ENCODE data around the gene GNL2. TPM values are rescaled to one million over a fixed set of nuclear protein-coding genes. Genes with fewer than 3 reads are reported as not detected.
"Not testable (repeated sequence)": the region's sequence is repeated elsewhere in the genome, so short reads cannot be mapped to it uniquely, and the experiment has no call there.

The GNL2 gene
- total RNA-seq, 1 experiment from 2014 or later: 56.2 TPM

GRCh38 chr1:37559957-37560379, 35.8 kb downstream of the GNL2 start:
- H3K9me3 ChIP-seq (ENCODE audit: low read length); H3K4me1 ChIP-seq (ENCODE audit: low read length); H2AFZ ChIP-seq (ENCODE audit: low read length); DNase-seq; H3K4me3 ChIP-seq (ENCODE audit: low read length); H3K36me3 ChIP-seq (ENCODE audit: insufficient read depth, low read length); H3K27me3 ChIP-seq (ENCODE audit: low read length); H3K27ac ChIP-seq (ENCODE audit: low read length); H3K4me2 ChIP-seq (ENCODE audit: low read depth, low read length, poor library complexity, severe bottlenecking); H4K20me1 ChIP-seq (ENCODE audit: insufficient read depth, low read depth, low read length); H3K9ac ChIP-seq (ENCODE audit: low read length); H3K79me2 ChIP-seq (ENCODE audit: low read length); H3K9me2 ChIP-seq (replicated peaks; ENCODE audit: insufficient read depth, low read length): not testable (repeated sequence)

DNA sequence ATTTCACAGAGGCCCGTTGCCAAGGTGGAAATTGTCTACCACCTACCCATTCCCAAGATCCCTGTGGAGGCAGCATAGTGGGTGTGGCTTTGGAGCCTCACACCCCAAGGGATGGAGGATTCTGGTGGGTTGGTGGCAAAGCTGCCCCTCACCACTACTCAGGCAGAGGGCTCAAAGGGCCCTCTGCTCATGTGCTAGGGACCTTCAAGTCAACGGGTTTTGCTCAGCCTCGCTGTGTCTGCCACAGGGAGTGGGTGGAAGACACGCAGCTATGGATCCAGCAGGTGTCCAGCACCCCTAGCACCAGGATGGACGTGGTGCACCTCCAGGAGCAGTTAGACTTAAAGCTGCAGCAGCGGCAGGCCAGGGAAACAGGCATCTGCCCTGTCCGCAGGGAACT, 36.7 kb downstream of the GNL2 start:
- Histone ChIP-seq H3K27ac (ENCODE audit: low read length) (no peak overlapping the region), H3K4me1 (ENCODE audit: low read length) (no peaks in the 10 kb centered on the region), H3K9ac (ENCODE audit: low read length) (no peak overlapping the region), H3K36me3 (ENCODE audit: insufficient read depth, low read length) (no peaks in the 10 kb centered on the region), H3K4me2 (ENCODE audit: low read depth, low read length, poor library complexity, severe bottlenecking) (no peak overlapping the region), H3K9me2 (replicated peaks; ENCODE audit: insufficient read depth, low read length) (no peaks in the 10 kb centered on the region), H3K79me2 (ENCODE audit: low read length) (peaks cover under 1% of the 10 kb centered on the region), H4K20me1 (ENCODE audit: insufficient read depth, low read depth, low read length) (no peaks in the 10 kb centered on the region), H2AFZ (ENCODE audit: low read length) (no peak overlapping the region), H3K4me3 (ENCODE audit: low read length) (no peak overlapping the region), H3K9me3 (ENCODE audit: low read length) (peaks cover 6% of the 10 kb centered on the region), H3K27me3 (ENCODE audit: low read length) (no peaks in the 10 kb centered on the region)
- DNase-seq: no peak

- Histone ChIP-seq H2AFZ (ENCODE audit: low read length) (peak overlapping the region; percentile 38; the same call in 1 of the 2 replicates), H3K27ac (ENCODE audit: low read length) (no peak overlapping the region), H3K9ac (ENCODE audit: low read length) (no peak overlapping the region), H3K4me3 (ENCODE audit: low read length) (no peak overlapping the region), H3K27me3 (ENCODE audit: low read length) (no peaks in the 10 kb centered on the region), H3K4me1 (ENCODE audit: low read length) (peaks cover under 1% of the 10 kb centered on the region; the same call in 1 of the 2 replicates), H3K79me2 (ENCODE audit: low read length) (peaks cover 8% of the 10 kb centered on the region), H3K36me3 (ENCODE audit: insufficient read depth, low read length) (no peaks in the 10 kb centered on the region), H3K4me2 (ENCODE audit: low read depth, low read length, poor library complexity, severe bottlenecking) (no peak overlapping the region), H3K9me3 (ENCODE audit: low read length) (peaks cover 6% of the 10 kb centered on the region), H3K9me2 (replicated peaks; ENCODE audit: insufficient read depth, low read length) (no peaks in the 10 kb centered on the region), H4K20me1 (ENCODE audit: insufficient read depth, low read depth, low read length) (peaks cover 3% of the 10 kb centered on the region; the same call in 1 of the 2 replicates)
- DNase-seq: no peak
Observed at GRCh38 chr1:37558411-37558810, 37.3 kb downstream of the GNL2 start.

- Histone ChIP-seq H3K4me3 (ENCODE audit: low read length) (no peak overlapping the region), H3K4me2 (ENCODE audit: low read depth, low read length, poor library complexity, severe bottlenecking) (no peak overlapping the region), H4K20me1 (ENCODE audit: insufficient read depth, low read depth, low read length) (peaks cover 13% of the 10 kb centered on the region), H3K4me1 (ENCODE audit: low read length) (peaks cover 10% of the 10 kb centered on the region), H3K9me3 (ENCODE audit: low read length) (peaks cover 6% of the 10 kb centered on the region), H3K9me2 (replicated peaks; ENCODE audit: insufficient read depth, low read length) (no peaks in the 10 kb centered on the region), H3K79me2 (ENCODE audit: low read length) (peaks cover 18% of the 10 kb centered on the region), H3K9ac (ENCODE audit: low read length) (no peak overlapping the region), H3K27ac (ENCODE audit: low read length) (no peak overlapping the region), H2AFZ (ENCODE audit: low read length) (no peak overlapping the region), H3K27me3 (ENCODE audit: low read length) (no peaks in the 10 kb centered on the region), H3K36me3 (ENCODE audit: insufficient read depth, low read length) (peaks cover 1% of the 10 kb centered on the region; the same call in 1 of the 2 replicates)
- no peak for DNase-seq
Observed at GRCh38 chr1:37557402-37557801, 38.3 kb downstream of the GNL2 start.

DNA sequence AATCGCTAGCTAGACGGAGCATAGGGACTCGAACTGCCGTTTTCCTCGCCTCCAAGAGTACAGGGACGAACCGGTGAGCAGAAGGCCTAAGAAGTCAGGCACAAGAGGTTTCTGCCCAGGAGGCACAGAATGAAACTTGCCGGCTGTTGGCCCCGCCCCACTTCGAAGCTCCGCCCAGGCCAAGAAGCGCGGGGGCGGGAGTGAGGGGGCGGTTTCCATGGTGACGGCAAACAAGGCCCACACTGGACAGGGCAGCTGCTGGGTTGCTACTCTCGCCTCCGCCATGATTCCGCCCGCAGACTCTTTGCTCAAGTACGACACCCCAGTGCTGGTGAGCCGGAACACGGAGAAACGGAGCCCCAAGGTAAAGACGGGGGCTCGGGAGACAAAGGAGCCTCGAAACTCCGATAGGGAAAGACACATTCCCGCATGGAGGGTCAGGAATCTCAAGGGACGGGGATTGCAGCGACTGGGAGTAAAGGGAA, 39.0 kb downstream of the GNL2 start, which contains the start of gene DNALI1:
TSS of gene DNALI1 (plus strand) at position 229 of the 485 bp plus-strand sequence. CDS start at position 284, 55 bp downstream.
- peak; percentile 74 for DNase-seq
- Histone ChIP-seq H3K4me1 (ENCODE audit: low read length) (peaks cover 16% of the 10 kb centered on the region), H3K9me2 (replicated peaks; ENCODE audit: insufficient read depth, low read length) (no peaks in the 10 kb centered on the region), H3K9me3 (ENCODE audit: low read length) (peaks cover 6% of the 10 kb centered on the region), H3K27ac (ENCODE audit: low read length) (no peak within 1 kb of the TSS), H2AFZ (ENCODE audit: low read length) (peak within 1 kb of the TSS; percentile 79; the same call in 1 of the 2 replicates), H3K36me3 (ENCODE audit: insufficient read depth, low read length) (peaks cover 8% of the 10 kb centered on the region; the same call in 1 of the 2 replicates), H3K4me2 (ENCODE audit: low read depth, low read length, poor library complexity, severe bottlenecking) (no peak within 1 kb of the TSS), H4K20me1 (ENCODE audit: insufficient read depth, low read depth, low read length) (peaks cover 14% of the 10 kb centered on the region), H3K79me2 (ENCODE audit: low read length) (peaks cover 24% of the 10 kb centered on the region), H3K4me3 (ENCODE audit: low read length) (no peak within 1 kb of the TSS), H3K9ac (ENCODE audit: low read length) (no peak within 1 kb of the TSS), H3K27me3 (ENCODE audit: low read length) (no peaks in the 10 kb centered on the region)

- peak within 1 kb of the TSS; percentile 79 for H3K9ac ChIP-seq (ENCODE audit: low read length)
- H3K27ac ChIP-seq (ENCODE audit: low read length): no peak within 1 kb of the TSS
- DNase-seq: peak; percentile 97
- no peaks in the 10 kb centered on the region for H3K27me3 ChIP-seq (ENCODE audit: low read length)
- no peaks in the 10 kb centered on the region for H3K9me2 ChIP-seq (replicated peaks; ENCODE audit: insufficient read depth, low read length)
- peaks cover 16% of the 10 kb centered on the region for H3K4me1 ChIP-seq (ENCODE audit: low read length)
- peak within 1 kb of the TSS; percentile 59; the same call in 1 of the 2 replicates for H2AFZ ChIP-seq (ENCODE audit: low read length)
- peaks cover 14% of the 10 kb centered on the region for H4K20me1 ChIP-seq (ENCODE audit: insufficient read depth, low read depth, low read length)
- H3K4me2 ChIP-seq (ENCODE audit: low read depth, low read length, poor library complexity, severe bottlenecking): peak within 1 kb of the TSS; percentile 90
- H3K36me3 ChIP-seq (ENCODE audit: insufficient read depth, low read length): peaks cover 16% of the 10 kb centered on the region; the same call in 1 of the 2 replicates
- H3K4me3 ChIP-seq (ENCODE audit: low read length): peak within 1 kb of the TSS; percentile 75
- peaks cover 6% of the 10 kb centered on the region for H3K9me3 ChIP-seq (ENCODE audit: low read length)
- H3K79me2 ChIP-seq (ENCODE audit: low read length): peaks cover 44% of the 10 kb centered on the region
Observed at GRCh38 chr1:37553927-37554808, 41.6 kb downstream of the GNL2 start, which contains the start of gene SNIP1. Gene SNIP1, minus strand, starts transcription at chr1:37554293. Its CDS starts 64 bp downstream, at chr1:37554229.

DNA sequence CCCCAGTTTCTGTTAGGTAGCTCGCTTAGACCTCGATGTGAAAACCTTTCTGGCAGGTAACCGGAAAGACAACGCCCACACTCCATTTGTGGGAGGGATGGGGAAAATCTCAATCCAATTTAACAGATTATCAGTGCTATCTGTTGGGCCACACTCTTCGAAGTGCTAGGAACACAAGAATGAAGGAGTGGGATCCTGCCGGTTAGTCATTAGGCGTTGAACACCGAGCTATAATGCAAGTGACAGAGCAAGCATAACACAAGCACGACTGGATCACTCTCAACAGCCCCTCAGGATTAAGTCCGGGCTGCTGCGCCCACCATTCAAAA, 42.2 kb downstream of the GNL2 start:
- Histone ChIP-seq H3K4me2 (ENCODE audit: low read depth, low read length, poor library complexity, severe bottlenecking) (peak overlapping the region; percentile 90), H3K9me2 (replicated peaks; ENCODE audit: insufficient read depth, low read length) (no peaks in the 10 kb centered on the region), H3K9me3 (ENCODE audit: low read length) (peaks cover 6% of the 10 kb centered on the region), H3K36me3 (ENCODE audit: insufficient read depth, low read length) (peaks cover 21% of the 10 kb centered on the region; the same call in 1 of the 2 replicates), H4K20me1 (ENCODE audit: insufficient read depth, low read depth, low read length) (peaks cover 14% of the 10 kb centered on the region), H3K4me1 (ENCODE audit: low read length) (peaks cover 16% of the 10 kb centered on the region), H3K4me3 (ENCODE audit: low read length) (peak overlapping the region; percentile 75), H3K27me3 (ENCODE audit: low read length) (no peaks in the 10 kb centered on the region), H3K27ac (ENCODE audit: low read length) (no peak overlapping the region), H2AFZ (ENCODE audit: low read length) (no peak overlapping the region; the same call in 1 of the 2 replicates), H3K9ac (ENCODE audit: low read length) (peak overlapping the region; percentile 79), H3K79me2 (ENCODE audit: low read length) (peaks cover 48% of the 10 kb centered on the region)
- DNase-seq: no peak

GRCh38 chr1:37549341-37549740, 46.4 kb downstream of the GNL2 start:
- no peaks in the 10 kb centered on the region; the same call in 1 of the 2 replicates for H3K9me3 ChIP-seq (ENCODE audit: low read length)
- H3K79me2 ChIP-seq (ENCODE audit: low read length): peaks cover 53% of the 10 kb centered on the region
- peaks cover 14% of the 10 kb centered on the region for H4K20me1 ChIP-seq (ENCODE audit: insufficient read depth, low read depth, low read length)
- DNase-seq: no peak
- no peaks in the 10 kb centered on the region for H3K27me3 ChIP-seq (ENCODE audit: low read length)
- no peak overlapping the region for H3K9ac ChIP-seq (ENCODE audit: low read length)
- no peak overlapping the region for H3K27ac ChIP-seq (ENCODE audit: low read length)
- no peaks in the 10 kb centered on the region for H3K9me2 ChIP-seq (replicated peaks; ENCODE audit: insufficient read depth, low read length)
- no peak overlapping the region for H3K4me3 ChIP-seq (ENCODE audit: low read length)
- H3K36me3 ChIP-seq (ENCODE audit: insufficient read depth, low read length): peaks cover 30% of the 10 kb centered on the region
- H3K4me2 ChIP-seq (ENCODE audit: low read depth, low read length, poor library complexity, severe bottlenecking): no peak overlapping the region
- H3K4me1 ChIP-seq (ENCODE audit: low read length): peaks cover 16% of the 10 kb centered on the region
- H2AFZ ChIP-seq (ENCODE audit: low read length): no peak overlapping the region
